ENCODE results near the gene GLIS1. TPM values are rescaled to one million over a fixed set of nuclear protein-coding genes. Genes with fewer than 3 reads are reported as not detected.

GLIS1 gene
- polyA plus RNA-seq, 1 experiment = 1.9 TPM

GRCh38 chr1:53682881-53683280, 56.1 kb downstream of the GLIS1 start:
- no peaks in the 10 kb centered on the region for H3K36me3 ChIP-seq (ENCODE audit: control insufficient read depth, insufficient read depth, low read length)
- no peak overlapping the region for H3K4me3 ChIP-seq (ENCODE audit: low read depth, low read length)
- TF ChIP-seq CTCF (IDR thresholded peaks at IDR 0.05; ENCODE audit: insufficient read depth, low read depth, low read length) = no peak
- H3K27me3 ChIP-seq (ENCODE audit: control insufficient read depth, insufficient read depth, low read length) = no peaks in the 10 kb centered on the region
- POLR2A ChIA-PET = no interaction called here
- CTCF ChIA-PET = interaction anchor here (1.0 to 1.4 kb wide), 4 partner anchors 12 to 193 kb away, joined by 3 to 4 read pairs (median 4); no protein-coding TSS in a partner anchor
- DNase-seq (ENCODE audit: low read depth) = no peak

- ChIA-PET CTCF (interaction anchor here (1.0 to 1.4 kb wide), 4 partner anchors 11 to 193 kb away, joined by 3 to 4 read pairs (median 4); no protein-coding TSS in a partner anchor), POLR2A (no interaction called here)
- DNase-seq (ENCODE audit: low read depth) = no peak
- Histone ChIP-seq H3K27me3 (ENCODE audit: control insufficient read depth, insufficient read depth, low read length) (no peaks in the 10 kb centered on the region), H3K36me3 (ENCODE audit: control insufficient read depth, insufficient read depth, low read length) (no peaks in the 10 kb centered on the region; the same call in 1 of the 2 replicates), H3K4me3 (ENCODE audit: low read depth, low read length) (no peak overlapping the region)
- peak; percentile 36; the same call in 1 of the 2 replicates for TF ChIP-seq CTCF (IDR thresholded peaks at IDR 0.05; ENCODE audit: insufficient read depth, low read depth, low read length)
Observed at GRCh38 chr1:53681977-53682685, 56.8 kb downstream of the GLIS1 start.

- no peak for TF ChIP-seq CTCF (IDR thresholded peaks at IDR 0.05; ENCODE audit: insufficient read depth, low read depth, low read length)
- Histone ChIP-seq H3K27me3 (ENCODE audit: control insufficient read depth, insufficient read depth, low read length) (no peaks in the 10 kb centered on the region), H3K36me3 (ENCODE audit: control insufficient read depth, insufficient read depth, low read length) (no peaks in the 10 kb centered on the region; the same call in 1 of the 2 replicates), H3K4me3 (ENCODE audit: low read depth, low read length) (no peak overlapping the region)
- CTCF ChIA-PET = interaction anchor here (1.1 to 1.4 kb wide), 5 partner anchors 11 to 196 kb away, joined by 3 to 4 read pairs (median 3); no protein-coding TSS in a partner anchor
- DNase-seq (ENCODE audit: low read depth) = no peak
- POLR2A ChIA-PET = no interaction called here
Observed at GRCh38 chr1:53681351-53681976, 57.5 kb downstream of the GLIS1 start.

- TF ChIP-seq CTCF (IDR thresholded peaks at IDR 0.05; ENCODE audit: insufficient read depth, low read depth, low read length) = no peak
- Histone ChIP-seq H3K27me3 (ENCODE audit: control insufficient read depth, insufficient read depth, low read length) (no peaks in the 10 kb centered on the region), H3K36me3 (ENCODE audit: control insufficient read depth, insufficient read depth, low read length) (no peaks in the 10 kb centered on the region; the same call in 1 of the 2 replicates), H3K4me3 (ENCODE audit: low read depth, low read length) (no peak overlapping the region)
- DNase-seq (ENCODE audit: low read depth) = no peak
- ChIA-PET POLR2A (no interaction called here), CTCF (interaction anchor here (0.6 to 1.3 kb wide), 3 partner anchors 71 to 195 kb away, joined by 3 read pairs; no protein-coding TSS in a partner anchor)
Observed at GRCh38 chr1:53680868-53681267, 58.1 kb downstream of the GLIS1 start.

All from BJ (cell line).